Prostate gland (tissue), 2 donors: ENCODE results near the gene RALGPS1. TPM values are rescaled to one million over a fixed set of nuclear protein-coding genes. Genes with fewer than 3 reads are reported as not detected.
A peak's percentile ranks its signal among the peaks of the same experiment; 100 is the strongest.

Experiments
- DNase-seq: peaks from one replicate; pipeline ENCODE4 v3.0.0-alpha.2; 2019; ENCODE audit warnings: low spot score
- H3K27ac ChIP-seq, 2 donors: fragments of 200-600 bp; sonication (generic); 2 replicates each; pipeline ENCODE4 v1.5.1; 2017 to 2019
- H3K27me3 ChIP-seq: fragments of 200-600 bp; sonication (generic); replicated peaks from 2 replicates; pipeline ENCODE4 v1.5.1; 2019; ENCODE audit not compliant: insufficient read depth
- H3K36me3 ChIP-seq, 2 donors: fragments of 200-600 bp; sonication (generic); 1 replicate in 1 of 2; 2 replicates in 1 of 2; pipeline versions ENCODE4 v1.5.1 to v1.8.1; 2017 to 2019
- H3K4me1 ChIP-seq: fragments of 200-600 bp; sonication (generic); replicated peaks from 2 replicates; pipeline ENCODE4 v1.5.1; 2019
- H3K4me3 ChIP-seq, 2 donors: fragments of 200-600 bp; sonication (generic); 2 replicates each; pipeline ENCODE4 v1.5.1; 2017 to 2019
- H3K9me3 ChIP-seq: fragments of 200-600 bp; sonication (generic); 2 replicates; pipeline ENCODE4 v1.5.1; 2017
- CTCF ChIP-seq, 4 experiments: fragments of 200-600 bp in 2 of 4; fragments of 450-650 bp in 2 of 4; sonication (generic) in 2 of 4; IDR thresholded peaks; 1 replicate in 3 of 4; 2 replicates in 1 of 4; pipeline ENCODE4 v1.5.1; 2016 to 2019; ENCODE audit warnings: antibody characterized with exemption in 4 of 4, mild to moderate bottlenecking in 2 of 4, moderate library complexity in 2 of 4
- POLR2A ChIP-seq: fragments of 450-650 bp; IDR thresholded peaks from one replicate; pipeline ENCODE4 v1.6.1; 2016; ENCODE audit warnings: antibody characterized with exemption, mild to moderate bottlenecking
- POLR2AphosphoS5 ChIP-seq: sonication (generic); formaldehyde crosslinking; IDR thresholded peaks from one replicate; pipeline ENCODE4 v1.6.1; 2017; ENCODE audit warnings: antibody characterized with exemption
- WGBS: methylation state at CpG from one replicate; pipeline ENCODE4 v1.1.5; 2018; 5-methylcytosine and 5-hydroxymethylcytosine counted together
- intact Hi-C: fragments of 100-400 bp; cut with DNase I; formaldehyde crosslinking; loops from one replicate; pipeline ENCODE4 v1.14.2; 2022
- total RNA-seq, 2 donors: library from RNA; depleted of rRNA; stranded (reverse); fragments of >200 nt; gene quantifications; one replicate each; pipeline ENCODE4 v1.1.0, GENCODE V29; 2016

The RALGPS1 gene
- total RNA-seq, 2 donors from 2014 or later, result 14.7 to 20.7 TPM

- Histone ChIP-seq H3K36me3 (no peaks in the 10 kb centered on the region), H3K4me3 (no peak overlapping the region), H3K27ac (no peak overlapping the region), H3K4me1 (peaks cover 7% of the 10 kb centered on the region), H3K27me3 (no peaks in the 10 kb centered on the region), H3K9me3 (no peaks in the 10 kb centered on the region)
- TF ChIP-seq POLR2AphosphoS5 (peak; percentile 6), POLR2A (no peak)
- 70% methylated on average over 2 of the region's 2 CpGs for WGBS
- DNase-seq, result no peak
- intact Hi-C loops, result no loop called here
Measured at GRCh38 chr9:127027694-127028093, 113.1 kb downstream of the RALGPS1 start.

GRCh38 chr9:127029548-127029947 is 115.0 kb downstream of the RALGPS1 start:
- no peak for DNase-seq
- intact Hi-C loops, result no loop called here
- Histone ChIP-seq H3K4me3 (no peak overlapping the region), H3K9me3 (no peaks in the 10 kb centered on the region), H3K27ac (no peak overlapping the region), H3K4me1 (no peaks in the 10 kb centered on the region), H3K36me3 (no peaks in the 10 kb centered on the region), H3K27me3 (no peaks in the 10 kb centered on the region)
- TF ChIP-seq POLR2AphosphoS5 (no peak), CTCF (IDR thresholded peaks at IDR 0.05) (no peak), POLR2A (no peak)
- WGBS, result 88% methylated on average over 11 of the region's 11 CpGs

DNA sequence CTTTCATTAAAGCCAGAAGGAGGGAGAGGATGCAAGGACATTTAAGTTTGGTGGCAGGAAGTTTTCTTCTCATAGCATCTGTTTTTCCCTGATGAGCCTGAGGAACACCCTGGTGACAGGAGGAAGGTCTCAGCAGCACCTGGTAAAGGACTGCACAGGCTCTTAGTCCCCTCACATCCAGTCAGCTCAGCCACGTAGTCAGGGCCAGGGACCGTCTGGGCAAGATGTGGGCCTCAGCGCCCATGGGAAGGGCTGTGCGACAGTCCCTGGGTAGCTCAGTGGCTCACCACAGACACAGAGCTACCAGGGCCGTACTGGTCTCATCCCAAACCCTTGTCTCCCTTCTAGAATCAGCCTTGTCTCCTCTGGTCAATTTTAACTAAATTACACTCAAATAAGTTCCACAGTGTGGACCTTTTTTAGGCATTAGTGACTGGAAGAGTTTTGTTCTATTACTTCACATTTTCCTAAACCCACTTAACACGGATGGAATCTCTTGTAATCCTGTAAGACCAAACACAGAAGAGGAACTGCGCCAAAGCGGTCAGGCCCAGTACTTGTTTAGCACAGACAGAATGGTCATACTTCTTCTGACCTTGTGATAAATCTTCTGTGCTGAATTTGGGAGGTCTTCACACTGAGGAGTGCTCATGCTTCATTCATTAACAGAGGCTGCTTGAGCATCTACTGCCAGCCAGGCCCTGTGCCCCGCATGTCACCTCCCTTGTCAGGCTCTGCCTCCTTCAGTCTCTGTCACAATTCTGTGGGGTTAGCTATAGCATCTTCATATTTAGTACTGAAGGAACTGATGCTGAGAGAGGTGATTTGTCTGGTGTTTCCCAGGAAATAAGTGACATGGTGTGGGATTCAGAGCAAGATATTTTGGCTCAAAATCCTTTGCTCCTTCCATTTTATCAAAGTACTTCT is 116.5 kb downstream of the RALGPS1 start:
- no peak overlapping the region for H3K27ac ChIP-seq
- no peak for DNase-seq
- intact Hi-C loops, result no loop called here

GRCh38 chr9:127032256-127032655 is 117.7 kb downstream of the RALGPS1 start:
- H3K4me1 ChIP-seq, result no peaks in the 10 kb centered on the region
- no peak overlapping the region for H3K27ac ChIP-seq
- no peaks in the 10 kb centered on the region for H3K27me3 ChIP-seq
- no peaks in the 10 kb centered on the region for H3K36me3 ChIP-seq
- 83% methylated on average over 4 of the region's 4 CpGs for WGBS
- no peak for DNase-seq
- TF ChIP-seq POLR2A, result no peak
- TF ChIP-seq CTCF (IDR thresholded peaks at IDR 0.05), result no peak
- TF ChIP-seq POLR2AphosphoS5, result no peak
- H3K4me3 ChIP-seq, result no peak overlapping the region
- intact Hi-C loops, result no loop called here
- H3K9me3 ChIP-seq, result no peaks in the 10 kb centered on the region

More for the DNA sequence above, 116.5 kb downstream of the RALGPS1 start:
- Histone ChIP-seq H3K36me3 (no peaks in the 10 kb centered on the region), H3K4me1 (no peaks in the 10 kb centered on the region), H3K9me3 (no peaks in the 10 kb centered on the region), H3K27me3 (no peaks in the 10 kb centered on the region), H3K4me3 (no peak overlapping the region)
- 93% methylated on average over 9 of the region's 9 CpGs for WGBS
- TF ChIP-seq POLR2A, result no peak
- no peak for TF ChIP-seq CTCF (IDR thresholded peaks at IDR 0.05)
- TF ChIP-seq POLR2AphosphoS5, result no peak

DNA sequence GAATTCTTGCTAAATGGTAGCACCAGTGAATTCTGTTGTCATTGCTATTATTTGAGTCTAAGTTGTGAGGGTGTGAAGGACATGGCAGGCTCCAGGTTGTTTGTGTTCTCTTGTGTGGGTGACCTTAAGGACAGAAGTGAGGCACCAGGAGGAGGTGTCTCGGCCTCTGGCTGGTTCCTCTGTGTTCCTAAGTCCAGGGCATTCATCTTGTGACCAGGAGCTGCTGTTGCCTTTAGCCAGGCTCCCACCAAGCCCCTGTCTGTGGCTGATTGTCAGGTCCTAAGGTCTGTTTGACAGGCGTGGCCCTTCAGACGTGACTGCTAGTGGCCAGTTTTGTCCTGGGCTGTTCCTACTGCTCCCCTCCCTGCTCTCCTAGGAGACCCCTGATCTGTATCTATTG is 118.5 kb downstream of the RALGPS1 start:
- H3K27ac ChIP-seq, result no peak overlapping the region
- no peaks in the 10 kb centered on the region for H3K36me3 ChIP-seq
- no peaks in the 10 kb centered on the region for H3K27me3 ChIP-seq
- 93% methylated on average over 3 of the region's 3 CpGs for WGBS
- H3K9me3 ChIP-seq, result no peaks in the 10 kb centered on the region
- no peaks in the 10 kb centered on the region for H3K4me1 ChIP-seq
- TF ChIP-seq CTCF (IDR thresholded peaks at IDR 0.05), result no peak
- TF ChIP-seq POLR2A, result no peak
- TF ChIP-seq POLR2AphosphoS5, result no peak
- no peak overlapping the region for H3K4me3 ChIP-seq
- no peak for DNase-seq
- intact Hi-C loops, result no loop called here
